Kidney tubule cell (primary cell): Measurements from ENCODE around the gene TGFBR3.

Experiments used
- DNase-seq: peaks from one replicate; pipeline ENCODE4 v3.0.0-alpha.2; 2018; ENCODE audit warnings: low spot score

The TGFBR3 gene

GRCh38 chr1:91708691-91709090 is 177.3 kb downstream of the TGFBR3 start:
- DNase-seq = no peak

- DNase-seq = no peak
These were observed 178.1 kb downstream of the TGFBR3 start for GRCh38 chr1:91707890-91708218.

- DNase-seq = no peak
These were observed 178.6 kb downstream of the TGFBR3 start for GRCh38 chr1:91707114-91707889.

- no peak for DNase-seq
These were observed 179.6 kb downstream of the TGFBR3 start for GRCh38 chr1:91706140-91706957.

GRCh38 chr1:91704746-91705145 is 181.2 kb downstream of the TGFBR3 start:
- DNase-seq = no peak

- no peak for DNase-seq
These were observed 182.9 kb downstream of the TGFBR3 start for GRCh38 chr1:91703095-91703494.

GRCh38 chr1:91701472-91701869 is 184.5 kb downstream of the TGFBR3 start:
- DNase-seq = no peak

- DNase-seq = no peak
These were observed 185.0 kb downstream of the TGFBR3 start for GRCh38 chr1:91700771-91701471.

GRCh38 chr1:91700332-91700731 is 185.6 kb downstream of the TGFBR3 start:
- peak; percentile 33 for DNase-seq

GRCh38 chr1:91699339-91699974 is 186.5 kb downstream of the TGFBR3 start:
- no peak for DNase-seq

- no peak for DNase-seq
These were observed 188.1 kb downstream of the TGFBR3 start for GRCh38 chr1:91697861-91698260.

GRCh38 chr1:91697416-91697815 is 188.5 kb downstream of the TGFBR3 start:
- DNase-seq = no peak

- DNase-seq = no peak
These were observed 189.6 kb downstream of the TGFBR3 start for GRCh38 chr1:91696321-91696720.

- DNase-seq = no peak
These were observed 192.4 kb downstream of the TGFBR3 start for GRCh38 chr1:91693557-91693956.

- no peak for DNase-seq
These were observed 194.4 kb downstream of the TGFBR3 start for GRCh38 chr1:91691525-91691924.

- DNase-seq = no peak
These were observed 196.1 kb downstream of the TGFBR3 start for GRCh38 chr1:91689641-91690481.

- DNase-seq = no peak
These were observed 198.5 kb downstream of the TGFBR3 start for GRCh38 chr1:91687452-91687851.

GRCh38 chr1:91685994-91686393 is 200.0 kb downstream of the TGFBR3 start:
- DNase-seq = no peak

- no peak for DNase-seq
These were observed 201.3 kb downstream of the TGFBR3 start for GRCh38 chr1:91684481-91685196.

- DNase-seq = no peak
These were observed 202.4 kb downstream of the TGFBR3 start for GRCh38 chr1:91683598-91683951.
